H9 (cell line): ENCODE data around the gene SIT1. TPM values are rescaled to one million over a fixed set of nuclear protein-coding genes. Genes with fewer than 3 reads are reported as not detected.
A peak's percentile ranks its signal among the peaks of the same experiment; 100 is the strongest.

ENCODE experiments used
- DNase-seq: peaks from one replicate; pipeline ENCODE4 v3.0.0-alpha.2; 2017
- H2AFZ ChIP-seq: one replicate; pipeline ENCODE4 v1.6.1; 2013; ENCODE audit warnings: mild to moderate bottlenecking, low read length, control low read depth, moderate library complexity
- H2AK5ac ChIP-seq: 2 replicates; pipeline ENCODE4 v1.6.1; 2013; ENCODE audit warnings: low read length, control low read depth, mixed read lengths; ENCODE audit not compliant: insufficient read length
- H2BK120ac ChIP-seq: one replicate; pipeline ENCODE4 v1.6.1; 2013; ENCODE audit warnings: low read depth, mild to moderate bottlenecking, low read length, control low read depth, inconsistent platforms; ENCODE audit not compliant: poor library complexity, severe bottlenecking
- H2BK12ac ChIP-seq: 2 replicates; pipeline ENCODE4 v1.6.1; 2013; ENCODE audit warnings: low read length, control low read depth, mixed read lengths, low read depth; ENCODE audit not compliant: insufficient read length
- H2BK15ac ChIP-seq: 2 replicates; pipeline ENCODE4 v1.6.1; 2013; ENCODE audit warnings: low read depth, low read length, control low read depth
- H2BK20ac ChIP-seq: one replicate; pipeline ENCODE4 v1.6.1; 2013; ENCODE audit warnings: low read depth, mild to moderate bottlenecking, low read length, control low read depth, inconsistent platforms; ENCODE audit not compliant: poor library complexity, severe bottlenecking
- H2BK5ac ChIP-seq: 2 replicates; pipeline ENCODE4 v1.6.1; 2013; ENCODE audit warnings: low read length, control low read depth, mixed read lengths; ENCODE audit not compliant: insufficient read length
- H3K14ac ChIP-seq: 2 replicates; pipeline ENCODE4 v1.6.1; 2013; ENCODE audit warnings: low read length, control low read depth; ENCODE audit not compliant: insufficient read depth
- H3K18ac ChIP-seq: 2 replicates; pipeline ENCODE4 v1.6.1; 2013; ENCODE audit warnings: low read depth, mild to moderate bottlenecking, mixed read lengths, low read length, control low read depth; ENCODE audit not compliant: insufficient read length
- H3K23ac ChIP-seq: 2 replicates; pipeline ENCODE4 v1.6.1; 2013; ENCODE audit warnings: low read length, control low read depth, mixed read lengths, low read depth; ENCODE audit not compliant: insufficient read length
- H3K23me2 ChIP-seq: 2 replicates; pipeline ENCODE4 v1.6.1; 2013; ENCODE audit warnings: low read depth, mild to moderate bottlenecking, mixed read lengths, low read length, control low read depth; ENCODE audit not compliant: insufficient read length, poor library complexity, severe bottlenecking
- H3K27ac ChIP-seq: 2 replicates; pipeline ENCODE4 v1.5.1; 2013; ENCODE audit warnings: low read length, control low read depth, mixed read lengths, low read depth; ENCODE audit not compliant: insufficient read length
- H3K27me3 ChIP-seq: 2 replicates; pipeline ENCODE4 v1.6.1; 2013; ENCODE audit warnings: low read length, control low read depth, inconsistent platforms; ENCODE audit not compliant: insufficient read depth
- H3K4ac ChIP-seq: 2 replicates; pipeline ENCODE4 v1.6.1; 2013; ENCODE audit warnings: low read depth, mild to moderate bottlenecking, control low read depth, inconsistent platforms, low read length, moderate library complexity
- H3K4me1 ChIP-seq: 2 replicates; pipeline ENCODE4 v1.6.1; 2013; ENCODE audit warnings: low read length, control low read depth, inconsistent platforms; ENCODE audit not compliant: insufficient read depth
- H3K4me2 ChIP-seq: 2 replicates; pipeline ENCODE4 v1.6.1; 2013; ENCODE audit warnings: low read length, control low read depth, mixed read lengths; ENCODE audit not compliant: insufficient read length, insufficient read depth
- H3K56ac ChIP-seq: 2 replicates; pipeline ENCODE4 v1.6.1; 2013; ENCODE audit warnings: low read depth, mild to moderate bottlenecking, mixed read lengths, low read length, control low read depth; ENCODE audit not compliant: insufficient read length
- H3K79me1 ChIP-seq: 2 replicates; pipeline ENCODE4 v1.6.1; 2013; ENCODE audit warnings: low read depth, mild to moderate bottlenecking, moderate library complexity, low read length, control low read depth, inconsistent platforms; ENCODE audit not compliant: insufficient read depth, poor library complexity, severe bottlenecking
- H3K79me2 ChIP-seq: 2 replicates; pipeline ENCODE4 v1.6.1; 2013; ENCODE audit warnings: low read length, control low read depth, inconsistent platforms; ENCODE audit not compliant: insufficient read depth
- H3K9ac ChIP-seq: 2 replicates; pipeline ENCODE4 v1.6.1; 2013; ENCODE audit warnings: low read length, control low read depth, mixed read lengths; ENCODE audit not compliant: insufficient read length; ENCODE audit errors: extremely low read depth
- H3K9me3 ChIP-seq: one replicate; pipeline ENCODE4 v1.6.1; 2013; ENCODE audit warnings: low read depth, low read length, inconsistent platforms; ENCODE audit not compliant: control insufficient read depth
- H3T11ph ChIP-seq: one replicate; pipeline ENCODE4 v1.6.1; 2013; ENCODE audit warnings: mild to moderate bottlenecking, low read length, control low read depth, inconsistent platforms
- H4K20me1 ChIP-seq: one replicate; pipeline ENCODE4 v1.6.1; 2013; ENCODE audit not compliant: control insufficient read depth, insufficient read length, insufficient read depth
- H4K5ac ChIP-seq: 2 replicates; pipeline ENCODE4 v1.6.1; 2013; ENCODE audit warnings: low read depth, mild to moderate bottlenecking, mixed read lengths, low read length, control low read depth; ENCODE audit not compliant: insufficient read length
- H4K8ac ChIP-seq: replicated peaks from 2 replicates; pipeline ENCODE4 v1.6.1; 2013; ENCODE audit warnings: low read length, control low read depth, mixed read lengths, low read depth; ENCODE audit not compliant: insufficient read length
- H4K91ac ChIP-seq: 2 replicates; pipeline ENCODE4 v1.6.1; 2013; ENCODE audit warnings: low read depth, mild to moderate bottlenecking, moderate library complexity, mixed read lengths, low read length, control low read depth; ENCODE audit not compliant: insufficient read length
- H3K27ac Mint-ChIP-seq, 3 experiments: 2 replicates in 2 of 3; 3 replicates in 1 of 3; pipeline ENCODE4 v1.8.0; 2020 to 2021; ENCODE audit warnings: mixed read lengths in 3 of 3, mild to moderate bottlenecking in 1 of 3, moderate library complexity in 1 of 3
- H3K27me3 Mint-ChIP-seq: 2 replicates; pipeline ENCODE4 v1.8.0; 2021; ENCODE audit warnings: low read depth, mild to moderate bottlenecking, moderate library complexity, mixed read lengths
- H3K36me3 Mint-ChIP-seq, 3 experiments: 2 replicates in 2 of 3; 3 replicates in 1 of 3; pipeline ENCODE4 v1.8.0; 2020 to 2021; ENCODE audit warnings: low read depth in 3 of 3, mixed read lengths in 3 of 3; ENCODE audit not compliant: insufficient read depth in 1 of 3
- H3K4me1 Mint-ChIP-seq, 2 experiments: 2 replicates each; pipeline ENCODE4 v1.8.0; 2020; ENCODE audit warnings: mixed read lengths in 2 of 2
- H3K4me3 Mint-ChIP-seq, 2 experiments: 2 replicates in 1 of 2; 3 replicates in 1 of 2; pipeline ENCODE4 v1.8.0; 2020 to 2021; ENCODE audit warnings: mild to moderate bottlenecking in 2 of 2, mixed read lengths in 2 of 2, moderate library complexity in 1 of 2
- H3K9me3 Mint-ChIP-seq, 2 experiments: 2 replicates in 1 of 2; 3 replicates in 1 of 2; pipeline ENCODE4 v1.8.0; 2020; ENCODE audit warnings: mild to moderate bottlenecking in 2 of 2, mixed read lengths in 2 of 2, moderate library complexity in 1 of 2
- WGBS: extraction: QIAGEN DNeasy Blood & Tissue Kit; methylation state at CpG from one replicate; pipeline ENCODE4 v1.1.7; 2013; ENCODE audit warnings: missing lambda C conversion rate, low lambda C conversion rate, mixed read lengths; ENCODE audit not compliant: insufficient read length; ENCODE audit errors: extremely low coverage; 5-methylcytosine and 5-hydroxymethylcytosine counted together
- total RNA-seq: library from RNA; stranded (reverse); gene quantifications from 2 replicates; pipeline ENCODE4 v1.2.1, GENCODE V29; 2021
- TF ChIP-seq, protein P1 (sequence below): fragments of 200-600 bp; sonication (generic); conservative IDR thresholded peaks from 3 replicates; pipeline ENCODE4 v1.8.0; 2021; ENCODE audit warnings: antibody characterized with exemption, mild to moderate bottlenecking

The SIT1 gene
- total RNA-seq, 1 experiment from 2014 or later: 1.6 TPM

DNA sequence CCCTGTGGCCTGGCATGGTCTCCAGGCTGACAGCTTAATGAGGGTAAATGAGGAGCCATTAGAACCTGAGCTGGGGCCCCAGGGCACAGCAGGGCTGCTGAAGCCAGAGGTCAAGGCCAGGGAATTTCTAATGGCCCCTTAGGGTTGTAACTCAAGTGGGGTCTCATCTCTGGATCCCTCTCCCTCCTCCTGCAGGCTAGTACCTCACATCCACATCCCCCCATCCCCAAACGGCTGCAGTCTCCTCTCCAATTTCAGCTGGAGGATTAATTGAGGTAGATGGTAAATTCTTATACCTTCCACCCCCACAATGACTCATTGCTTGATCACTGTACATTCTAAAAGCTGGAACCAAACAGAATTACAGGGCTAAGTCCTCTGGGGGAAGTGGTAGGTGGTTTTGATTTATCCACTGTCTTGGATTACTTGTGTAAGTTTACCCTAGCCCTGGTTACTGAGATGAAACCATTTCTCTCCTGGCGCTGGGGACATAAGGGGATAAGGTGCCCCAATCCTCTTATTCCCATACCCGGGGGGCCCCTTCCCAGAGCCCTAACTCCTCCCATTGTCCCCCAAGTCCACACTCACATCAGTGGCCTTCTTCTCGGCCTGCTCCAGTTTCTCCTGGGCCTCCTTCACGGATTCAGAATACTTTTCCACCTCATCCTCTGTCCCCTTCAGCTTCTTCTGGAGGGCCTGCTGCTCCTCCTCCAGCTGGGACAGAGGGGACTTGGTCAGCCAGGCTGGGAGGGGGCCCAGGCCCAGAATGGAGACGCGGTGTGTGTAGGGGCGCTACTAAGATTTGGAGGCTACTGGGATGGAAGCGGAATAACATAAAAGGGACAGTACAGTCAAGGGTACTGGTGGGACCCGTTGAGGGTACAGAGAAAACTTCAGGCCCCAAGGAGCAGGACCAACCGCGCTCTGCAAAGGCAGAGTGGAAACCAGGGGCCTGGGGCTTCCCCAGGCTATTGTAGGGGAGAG lies 38.1 kb upstream of the SIT1 start:
- H4K8ac ChIP-seq: no peak overlapping the region
- H3K23ac ChIP-seq: no peak overlapping the region
- H4K91ac ChIP-seq: no peak overlapping the region
- DNase-seq: no peak
- H3K4me1 ChIP-seq: peaks cover 3% of the 10 kb centered on the region
- H3K27me3 Mint-ChIP-seq: no peaks in the 10 kb centered on the region; the same call in 1 of the 2 replicates
- peak overlapping the region; percentile 81 for H3K14ac ChIP-seq
- no peak overlapping the region for H2BK120ac ChIP-seq
- H4K20me1 ChIP-seq: no peaks in the 10 kb centered on the region
- peak overlapping the region; percentile 36 for H3K9ac ChIP-seq
- peak overlapping the region in 2 of 3 experiments; percentile 68 to 84; a peak in 2 of 7 replicates for H3K27ac Mint-ChIP-seq
- peak overlapping the region; percentile 67 for H3K4me2 ChIP-seq
- H2BK5ac ChIP-seq: no peak overlapping the region
- H3K23me2 ChIP-seq: peaks cover 6% of the 10 kb centered on the region
- H3K27me3 ChIP-seq: no peaks in the 10 kb centered on the region
- no peak overlapping the region for H3K4ac ChIP-seq
- H3K56ac ChIP-seq: no peak overlapping the region
- H3K79me1 ChIP-seq: no peaks in the 10 kb centered on the region
- no peaks in the 10 kb centered on the region; the same call in 1 of the 2 replicates for H3K79me2 ChIP-seq
- no peak overlapping the region for H3K18ac ChIP-seq
- H2BK20ac ChIP-seq: no peak overlapping the region
- peaks cover 25 to 48% (median 43%) of the 10 kb centered on the region in 3 experiments for H3K36me3 Mint-ChIP-seq
- H3T11ph ChIP-seq: no peak overlapping the region
- no peak overlapping the region for H2AK5ac ChIP-seq
- WGBS: no CpG with 5 or more reads among the region's 12 CpGs
- H2BK15ac ChIP-seq: no peak overlapping the region
- no peak overlapping the region for H3K27ac ChIP-seq
- TF ChIP-seq, protein P1, sequence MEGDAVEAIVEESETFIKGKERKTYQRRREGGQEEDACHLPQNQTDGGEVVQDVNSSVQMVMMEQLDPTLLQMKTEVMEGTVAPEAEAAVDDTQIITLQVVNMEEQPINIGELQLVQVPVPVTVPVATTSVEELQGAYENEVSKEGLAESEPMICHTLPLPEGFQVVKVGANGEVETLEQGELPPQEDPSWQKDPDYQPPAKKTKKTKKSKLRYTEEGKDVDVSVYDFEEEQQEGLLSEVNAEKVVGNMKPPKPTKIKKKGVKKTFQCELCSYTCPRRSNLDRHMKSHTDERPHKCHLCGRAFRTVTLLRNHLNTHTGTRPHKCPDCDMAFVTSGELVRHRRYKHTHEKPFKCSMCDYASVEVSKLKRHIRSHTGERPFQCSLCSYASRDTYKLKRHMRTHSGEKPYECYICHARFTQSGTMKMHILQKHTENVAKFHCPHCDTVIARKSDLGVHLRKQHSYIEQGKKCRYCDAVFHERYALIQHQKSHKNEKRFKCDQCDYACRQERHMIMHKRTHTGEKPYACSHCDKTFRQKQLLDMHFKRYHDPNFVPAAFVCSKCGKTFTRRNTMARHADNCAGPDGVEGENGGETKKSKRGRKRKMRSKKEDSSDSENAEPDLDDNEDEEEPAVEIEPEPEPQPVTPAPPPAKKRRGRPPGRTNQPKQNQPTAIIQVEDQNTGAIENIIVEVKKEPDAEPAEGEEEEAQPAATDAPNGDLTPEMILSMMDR: no peak
- H3K9me3 ChIP-seq: no peaks in the 10 kb centered on the region
- H3K4me3 Mint-ChIP-seq: peak overlapping the region; percentile 84 to 93
- peaks cover 27 to 30% of the 10 kb centered on the region in 2 experiments for H3K4me1 Mint-ChIP-seq
- H2BK12ac ChIP-seq: no peak overlapping the region
- no peak overlapping the region for H4K5ac ChIP-seq
- H3K9me3 Mint-ChIP-seq: peaks cover 0 to 2% of the 10 kb centered on the region in 2 experiments; a peak in 2 of 5 replicates
- H2AFZ ChIP-seq: no peak overlapping the region
